ENCODE data around the gene SLTM.
"Not testable (repeated sequence)": the region's sequence is repeated elsewhere in the genome, so short reads cannot be mapped to it uniquely, and the experiment has no call there.

Gene SLTM

DNA sequence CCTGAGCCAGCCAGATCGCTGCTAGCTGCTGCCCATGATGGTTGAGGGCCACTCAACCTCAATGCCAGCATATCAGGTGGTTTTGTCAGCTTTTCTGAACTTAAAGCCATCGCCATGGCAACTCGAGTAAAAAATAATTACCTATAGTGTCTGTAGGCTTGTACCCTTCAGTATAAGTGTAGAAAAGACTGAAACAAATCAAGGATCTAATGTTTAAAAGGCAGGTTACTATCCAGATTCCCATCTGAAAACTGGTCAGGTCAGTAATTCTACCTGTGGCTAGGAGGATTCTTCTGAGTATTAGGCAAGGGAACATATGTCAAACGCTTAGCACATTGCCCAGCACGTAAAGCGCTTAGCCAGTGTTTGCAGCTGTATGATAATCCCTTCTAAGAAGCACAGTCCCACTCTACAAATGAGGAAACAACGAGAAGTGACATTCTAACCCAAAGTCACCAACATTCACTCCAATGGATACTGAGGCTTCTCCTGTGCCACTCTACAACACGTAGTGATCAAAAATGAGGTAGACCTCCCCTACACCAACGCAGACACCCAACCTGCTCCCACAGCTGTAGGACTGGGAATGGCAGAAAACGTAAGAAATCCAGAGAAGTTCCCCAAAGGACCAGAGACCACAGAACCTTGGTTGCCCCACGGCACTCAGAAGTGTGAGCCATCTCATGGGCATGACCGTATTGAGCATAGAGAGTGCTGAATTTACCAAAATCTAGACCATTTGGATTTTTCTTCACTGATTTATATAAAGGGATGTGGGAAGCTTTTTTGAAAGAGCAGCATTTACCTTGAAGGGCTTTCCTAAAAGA, 55.3 kb downstream of the SLTM start:
- in situ Hi-C loops (cut with HindIII; ENCODE audit: low sequenced_read_pairs) = no loop called here

DNA sequence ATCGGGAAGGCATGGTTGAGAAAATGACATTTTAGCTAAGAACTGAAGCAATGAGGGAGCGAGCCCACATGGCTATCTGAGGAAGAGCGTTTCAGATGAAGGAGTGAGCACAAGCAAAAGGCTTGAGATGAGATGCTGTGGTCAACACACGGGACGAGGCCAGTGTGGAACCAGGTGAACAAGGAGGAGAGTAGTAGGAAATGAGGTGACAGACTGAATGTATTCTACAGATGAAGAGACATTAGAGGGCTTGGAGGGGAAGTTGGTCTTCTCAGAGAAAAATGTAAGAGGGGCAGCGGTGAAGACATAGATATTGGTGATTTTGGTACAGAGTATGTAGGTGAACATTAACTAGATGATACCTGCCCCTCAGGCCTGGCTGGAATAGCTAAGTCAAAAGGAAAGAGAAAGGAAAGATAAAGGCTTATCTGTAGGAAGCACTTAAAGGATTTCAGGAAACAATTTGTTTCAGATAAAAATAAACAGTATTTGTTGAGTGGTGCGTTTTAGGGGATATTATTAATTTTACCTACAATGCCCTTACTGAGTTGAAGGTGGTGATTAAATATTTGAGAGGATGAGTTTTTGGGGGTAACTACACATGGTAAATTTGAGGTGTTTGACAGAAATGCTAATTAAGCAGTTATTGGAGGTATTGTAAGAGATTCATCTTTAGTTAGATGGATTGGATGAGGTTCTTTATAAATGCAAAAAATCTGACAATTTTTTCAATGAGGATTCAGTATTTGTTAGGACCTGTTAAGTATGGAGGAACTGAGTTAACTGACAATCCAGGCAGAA, 57.0 kb downstream of the SLTM start:
- in situ Hi-C loops (cut with HindIII; ENCODE audit: low sequenced_read_pairs) = no loop called here

DNA sequence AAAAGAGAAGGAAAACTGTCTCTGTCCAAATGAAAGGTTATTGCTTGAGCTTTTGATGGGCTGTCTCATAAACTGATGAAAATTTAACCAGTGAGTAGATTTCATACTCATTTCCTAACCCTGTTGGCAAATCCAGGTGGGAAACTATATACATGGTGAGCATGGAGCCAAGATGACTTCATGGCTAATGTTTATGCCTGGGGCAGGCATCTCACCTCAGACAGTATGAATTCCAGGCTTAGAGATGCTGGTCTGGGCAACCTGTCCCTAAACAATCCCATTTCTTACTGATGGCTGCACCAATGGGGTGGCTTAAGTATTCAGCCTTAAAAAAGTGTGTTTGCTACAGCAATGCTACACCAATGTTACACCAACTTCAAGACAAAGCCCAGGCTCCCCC, 58.1 kb downstream of the SLTM start:
- in situ Hi-C loops (cut with HindIII; ENCODE audit: low sequenced_read_pairs) = no loop called here

DNA sequence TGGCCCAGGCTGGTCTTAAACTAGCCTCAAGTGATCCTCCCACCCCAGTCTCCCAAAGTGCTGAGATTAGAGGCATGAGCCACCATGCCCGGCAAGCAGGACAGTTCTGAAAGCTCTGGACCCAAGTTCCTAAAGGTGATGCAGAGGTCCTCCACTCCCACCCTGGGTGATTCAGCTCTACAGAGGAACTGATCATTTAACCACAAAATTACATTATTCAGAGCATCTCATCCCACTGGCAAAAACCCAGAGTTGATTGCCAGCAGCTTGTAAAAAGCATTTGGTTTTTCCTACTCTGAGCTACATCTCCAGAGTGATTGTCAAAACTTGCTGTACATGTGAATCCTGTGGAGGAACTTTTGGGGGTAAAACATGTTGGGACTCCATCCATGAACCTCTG, 60.2 kb downstream of the SLTM start:
- in situ Hi-C loops (cut with HindIII; ENCODE audit: low sequenced_read_pairs) = no loop called here

DNA sequence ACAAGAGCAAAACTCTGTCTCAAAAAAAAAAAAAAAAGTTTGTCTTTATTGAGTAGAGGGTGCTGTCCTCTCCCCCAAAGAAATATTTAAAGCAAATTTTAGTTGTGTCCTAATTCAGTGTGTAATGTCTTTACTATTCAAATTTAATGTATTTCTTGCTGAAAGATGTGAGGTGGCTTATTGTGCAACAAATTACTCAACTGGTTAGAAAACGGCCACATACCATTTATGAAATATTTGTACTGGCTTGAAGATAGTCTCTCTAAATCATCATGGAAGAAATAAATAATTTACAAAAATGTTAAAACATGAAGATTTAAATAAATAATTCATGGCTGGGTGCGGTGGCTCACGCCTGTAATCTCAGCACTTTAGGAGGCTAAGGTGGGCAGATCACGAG, 63.0 kb downstream of the SLTM start:
- in situ Hi-C loops (cut with HindIII; ENCODE audit: low sequenced_read_pairs) = no loop called here

DNA sequence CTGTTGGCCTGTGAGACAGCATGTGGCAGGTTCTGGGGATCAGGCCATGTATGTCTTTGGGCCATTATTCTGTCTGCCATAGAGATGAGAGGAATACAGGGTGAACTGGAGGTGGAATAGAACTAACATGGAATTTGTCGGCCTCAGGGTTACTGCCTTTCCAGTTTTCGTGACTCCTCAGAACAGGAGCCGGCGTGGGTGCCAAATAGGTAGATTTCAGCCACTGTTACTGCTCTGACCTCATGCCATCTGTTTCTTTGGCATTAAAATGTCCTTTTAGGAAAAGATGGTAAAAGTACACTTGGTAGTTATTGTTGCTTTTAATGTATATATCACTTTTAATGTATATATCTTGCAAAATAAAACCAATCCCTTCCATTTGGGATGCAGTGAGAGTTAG, 65.6 kb downstream of the SLTM start:
- in situ Hi-C loops (cut with HindIII; ENCODE audit: low sequenced_read_pairs) = no loop called here

DNA sequence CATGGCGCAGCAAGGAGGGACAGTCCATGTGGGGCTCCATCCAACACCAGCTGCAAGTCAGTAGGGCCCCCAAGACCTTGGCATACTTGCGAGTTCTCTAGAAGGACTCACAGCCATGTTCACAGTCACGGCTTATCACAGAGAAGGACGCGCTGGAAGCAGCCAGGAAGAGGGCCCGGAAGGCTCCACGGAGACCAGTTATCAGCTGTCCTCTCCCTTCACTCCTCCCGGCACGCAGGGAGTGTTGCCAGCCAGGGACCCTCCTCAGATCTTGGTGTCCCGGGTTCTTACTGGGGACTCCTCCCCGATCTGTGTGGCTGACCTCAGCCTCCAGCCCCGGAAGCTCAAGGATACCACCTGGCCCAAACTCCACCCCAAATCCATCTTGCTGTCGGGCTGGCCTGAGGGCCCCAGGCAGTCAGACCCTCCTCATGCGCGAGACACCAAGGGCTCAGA, 68.0 kb downstream of the SLTM start:
- in situ Hi-C loops (cut with HindIII; ENCODE audit: low sequenced_read_pairs) = no loop called here

DNA sequence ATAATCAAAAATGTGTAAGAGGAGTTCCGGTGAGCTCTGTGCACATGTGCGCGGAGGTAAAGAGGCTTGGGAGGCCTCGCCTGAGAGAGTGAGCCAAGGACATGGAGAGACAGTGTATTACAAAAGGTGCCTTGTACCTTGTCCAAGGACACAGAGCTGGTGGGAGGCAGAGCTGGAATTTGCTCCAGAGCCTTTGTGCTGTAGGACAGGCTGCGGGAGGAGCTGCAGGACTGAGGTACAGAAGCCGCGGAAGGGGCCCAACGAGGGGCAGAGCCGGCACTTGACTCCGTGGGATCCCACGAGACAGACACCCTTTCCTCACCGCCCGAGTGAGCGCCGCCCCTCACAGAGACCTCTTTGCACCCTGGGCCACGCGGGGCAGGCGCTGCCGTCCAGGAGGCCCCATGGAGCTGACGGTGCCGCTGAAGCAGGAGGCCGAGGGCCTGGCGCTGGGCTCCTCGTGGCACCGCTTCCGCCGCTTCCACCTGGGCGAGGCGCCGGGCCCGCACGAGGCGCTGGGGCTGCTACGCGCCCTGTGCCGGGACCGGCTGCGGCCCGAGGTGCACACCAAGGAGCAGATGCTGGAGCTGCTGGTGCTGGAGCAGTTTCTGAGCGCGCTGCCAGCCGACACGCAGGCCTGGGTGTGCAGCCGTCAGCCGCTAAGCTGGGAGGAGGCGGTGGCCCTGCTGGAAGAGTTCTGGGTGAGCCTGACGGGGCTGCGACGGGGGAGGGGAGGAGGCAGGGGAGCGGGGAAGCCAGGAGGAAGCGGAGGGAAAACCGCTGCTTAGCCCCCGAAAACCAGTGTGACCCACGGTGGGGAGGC, 68.7 kb downstream of the SLTM start:
- in situ Hi-C loops (cut with HindIII; ENCODE audit: low sequenced_read_pairs) = no loop called here

DNA sequence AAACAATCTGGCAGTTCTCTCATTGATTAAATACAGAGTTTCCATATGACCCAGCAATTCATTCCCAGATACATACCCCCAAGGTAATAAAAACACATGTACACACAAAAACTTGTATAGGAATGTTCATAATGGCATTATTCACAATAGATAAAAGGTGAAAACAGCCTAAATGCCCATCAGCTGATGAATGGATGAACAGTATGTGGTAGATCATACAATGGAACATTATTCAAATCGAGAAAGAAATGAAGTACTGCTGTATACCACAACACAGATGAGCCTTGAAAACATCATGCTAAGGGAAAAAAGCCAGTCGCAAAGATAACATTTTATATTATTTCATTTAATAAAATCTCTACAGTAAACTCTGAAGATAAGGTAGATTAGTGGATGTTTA, 71.2 kb downstream of the SLTM start:
- in situ Hi-C loops (cut with HindIII; ENCODE audit: low sequenced_read_pairs) = no loop called here

DNA sequence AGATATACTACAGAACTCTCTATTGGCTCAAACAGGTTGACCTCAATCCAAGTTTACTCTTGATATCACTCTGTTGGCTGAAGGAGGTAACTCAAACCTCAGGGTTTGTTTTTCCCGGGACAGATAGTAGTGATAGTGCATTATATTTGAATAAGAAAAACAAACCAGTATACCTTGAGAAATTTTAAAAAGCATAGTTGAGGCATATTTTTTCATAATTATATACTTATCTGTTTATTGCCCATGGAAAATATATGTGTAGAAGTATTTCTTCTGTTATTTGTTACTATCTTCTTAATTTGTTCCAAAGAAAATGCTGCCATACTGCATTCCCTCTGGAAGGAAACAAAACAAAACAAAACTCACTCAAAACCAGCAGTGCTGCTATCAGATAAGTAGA, 76.9 kb downstream of the SLTM start:
- in situ Hi-C loops (cut with HindIII; ENCODE audit: low sequenced_read_pairs) = not testable (repeated sequence)

DNA sequence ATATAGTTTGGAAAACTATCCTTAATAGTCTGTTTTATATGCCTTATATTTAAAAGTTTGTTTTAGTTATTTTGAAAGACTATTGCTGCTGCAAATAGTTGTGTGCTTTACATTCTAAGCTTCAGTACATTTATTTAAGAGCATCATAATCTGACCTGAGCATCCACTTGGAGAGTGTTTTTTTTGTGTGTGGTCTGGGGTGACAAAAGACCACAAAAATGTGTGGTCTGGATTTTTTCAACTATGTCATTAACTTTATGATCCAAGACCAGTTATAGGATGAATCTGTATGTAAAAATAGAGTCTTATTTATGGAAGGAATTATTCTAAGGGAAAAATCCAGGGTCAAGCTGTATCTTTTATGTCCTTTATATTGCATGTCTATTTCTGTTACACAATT, 77.4 kb downstream of the SLTM start:
- in situ Hi-C loops (cut with HindIII; ENCODE audit: low sequenced_read_pairs) = no loop called here

DNA sequence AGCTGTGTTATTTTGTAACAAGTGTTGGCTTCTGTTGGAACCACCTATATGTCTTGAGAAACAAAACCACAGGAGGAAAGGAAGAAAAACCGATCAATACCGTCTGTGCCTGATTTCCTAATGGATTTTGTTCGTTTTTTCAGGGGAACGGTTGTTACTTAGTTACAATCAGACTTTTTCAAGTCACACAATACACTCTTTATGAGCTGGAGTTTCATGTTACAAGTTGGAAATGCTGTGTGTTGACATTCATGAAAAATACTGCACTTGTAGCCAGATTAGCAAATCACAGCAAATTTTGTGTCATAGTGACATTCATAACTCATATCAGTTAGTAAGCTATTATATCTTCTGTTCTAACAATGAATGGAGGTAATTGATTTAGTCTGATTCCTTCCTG, 78.9 kb downstream of the SLTM start:
- in situ Hi-C loops (cut with HindIII; ENCODE audit: low sequenced_read_pairs) = no loop called here

DNA sequence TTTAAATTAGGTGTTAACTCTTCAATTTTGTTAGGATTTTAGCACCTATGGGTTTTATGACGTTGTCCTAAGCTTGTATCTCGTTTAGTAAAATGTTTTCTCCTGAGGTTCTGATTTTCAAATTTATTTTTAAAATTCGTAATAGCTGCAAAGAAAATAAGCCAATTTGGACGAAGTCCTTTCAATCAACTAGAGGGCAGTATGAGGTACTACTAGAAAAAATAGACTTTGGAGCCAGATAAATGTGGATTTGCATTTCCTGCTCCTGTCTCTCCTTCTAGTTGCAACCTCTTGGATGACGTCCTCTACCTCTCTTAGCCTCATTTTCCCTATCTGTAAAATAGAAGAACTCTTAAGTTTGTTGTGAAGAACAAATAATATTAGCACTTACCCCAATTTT, 81.1 kb downstream of the SLTM start:
- in situ Hi-C loops (cut with HindIII; ENCODE audit: low sequenced_read_pairs) = no loop called here

DNA sequence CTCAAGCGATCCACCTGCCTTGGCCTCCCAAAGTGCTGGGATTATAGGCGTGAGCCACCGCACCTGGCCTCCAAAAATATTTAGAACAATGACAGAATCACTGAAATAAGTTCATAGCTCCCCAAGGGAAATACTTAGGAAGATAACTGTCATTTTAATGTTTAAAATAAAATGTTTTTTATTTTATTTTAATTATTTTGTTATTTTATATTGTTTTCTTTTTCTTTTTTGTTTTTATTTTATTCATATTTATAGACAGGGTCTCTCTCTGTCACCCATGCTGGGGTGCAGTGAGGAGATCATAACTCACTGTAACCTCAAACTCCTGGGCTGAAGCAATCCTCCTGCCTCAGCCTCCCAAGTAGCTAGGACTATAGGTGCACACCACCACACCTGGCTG, 82.3 kb downstream of the SLTM start:
- in situ Hi-C loops (cut with HindIII; ENCODE audit: low sequenced_read_pairs) = not testable (repeated sequence)

DNA sequence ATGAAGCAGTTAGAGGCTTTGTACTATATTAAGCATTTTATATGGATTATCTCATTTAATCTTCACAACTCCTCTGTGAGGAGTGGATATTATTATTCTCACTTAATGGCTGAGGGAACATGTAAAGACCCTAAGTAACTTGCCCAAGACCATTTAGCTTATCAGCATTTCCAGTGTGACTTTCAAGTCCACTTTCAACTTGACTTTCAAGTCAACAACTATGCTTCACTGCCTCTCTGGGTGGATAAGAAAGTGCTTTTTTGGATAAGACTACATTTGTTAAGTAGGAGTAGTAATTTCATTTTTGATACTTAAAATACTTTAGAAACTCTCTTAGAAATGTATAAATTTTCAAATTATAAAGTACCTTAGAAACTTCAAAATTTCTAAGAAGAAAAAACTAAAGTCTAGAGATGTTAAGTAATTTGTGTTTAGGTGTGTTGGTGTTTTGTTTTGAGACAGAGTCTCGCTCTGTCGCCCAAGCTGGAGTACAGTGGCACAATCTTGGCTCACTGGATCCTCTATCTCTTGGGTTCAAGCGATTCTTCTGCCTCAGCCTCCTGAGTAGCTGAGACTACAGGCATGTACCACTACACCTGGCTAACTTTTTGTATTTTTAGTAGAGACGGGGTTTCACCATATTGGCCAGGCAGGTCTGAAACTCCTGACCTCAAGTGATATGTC, 90.6 kb downstream of the SLTM start:
- in situ Hi-C loops (cut with HindIII; ENCODE audit: low sequenced_read_pairs) = no loop called here

DNA sequence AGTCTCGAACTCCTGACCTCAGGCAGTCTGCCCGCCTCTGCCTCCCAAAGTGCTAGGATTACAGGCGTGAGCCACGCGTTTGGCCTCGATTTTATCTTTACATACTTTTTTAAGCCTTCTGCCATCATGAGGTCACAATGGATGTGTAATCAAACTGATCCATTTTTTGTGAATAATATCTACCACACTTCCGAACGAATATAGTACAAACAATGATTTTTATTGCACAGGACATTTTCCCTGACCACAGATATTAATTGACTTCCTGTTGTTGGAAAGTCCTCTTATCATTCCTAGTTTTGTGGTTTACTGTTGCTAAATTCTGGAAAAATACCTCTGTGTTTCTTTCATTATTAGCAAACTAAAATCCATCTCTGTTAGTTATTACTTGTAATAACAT, 93.4 kb downstream of the SLTM start:
- in situ Hi-C loops (cut with HindIII; ENCODE audit: low sequenced_read_pairs) = no loop called here

DNA sequence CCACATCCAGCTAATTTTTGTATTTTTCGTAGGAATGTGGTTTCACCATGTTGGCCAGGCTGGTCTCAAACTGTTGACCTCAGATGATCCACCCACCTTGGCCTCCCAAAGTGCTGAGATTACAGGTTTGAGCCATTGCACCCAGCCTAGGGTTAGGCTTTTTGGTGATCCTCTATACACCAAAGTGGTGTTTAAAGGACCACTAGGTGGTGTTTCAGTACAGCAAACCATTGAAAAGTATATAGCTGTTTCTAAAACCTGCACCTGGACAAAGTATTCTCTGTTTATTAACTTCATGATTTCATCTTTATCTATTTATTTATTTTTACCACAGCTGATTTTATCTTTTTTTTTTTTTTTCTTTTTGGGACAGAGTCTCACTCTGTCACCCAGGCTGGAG, 94.0 kb downstream of the SLTM start:
- in situ Hi-C loops (cut with HindIII; ENCODE audit: low sequenced_read_pairs) = no loop called here

DNA sequence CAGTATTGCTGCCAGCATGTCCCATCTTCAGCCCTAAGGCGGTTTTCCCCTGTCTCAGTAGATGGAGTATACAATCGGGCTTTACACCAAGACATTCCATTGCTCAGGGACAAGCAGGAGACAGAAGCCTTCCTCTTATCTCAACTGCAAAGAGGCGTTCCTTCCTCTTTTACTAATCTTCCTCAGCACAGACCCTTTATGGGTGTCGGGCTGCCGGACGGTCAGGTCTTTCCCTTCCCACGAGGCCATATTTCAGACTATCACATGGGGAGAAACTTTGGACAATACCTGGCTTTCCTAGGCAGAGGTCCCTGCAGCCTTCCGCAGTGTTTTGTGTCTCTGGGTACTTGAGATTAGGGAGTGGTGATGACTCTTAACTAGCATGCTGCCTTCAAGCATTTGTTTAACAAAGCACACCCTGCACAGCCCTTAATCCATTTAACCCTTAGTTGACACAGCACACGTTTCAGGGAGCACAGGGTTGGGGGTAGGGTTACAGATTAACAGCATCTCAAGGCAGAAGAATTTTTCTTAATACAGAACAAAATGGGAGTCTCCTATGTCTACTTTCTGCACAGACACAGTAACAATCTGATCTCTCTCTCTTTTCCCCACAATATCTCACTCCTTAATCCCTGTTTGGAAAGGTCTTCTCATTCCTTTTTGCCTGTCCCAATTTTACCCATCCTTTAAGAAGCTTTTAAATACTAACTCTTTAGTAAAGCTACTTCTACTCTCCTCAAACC, 99.6 kb downstream of the SLTM start:
- in situ Hi-C loops (cut with HindIII; ENCODE audit: low sequenced_read_pairs) = not testable (repeated sequence)

DNA sequence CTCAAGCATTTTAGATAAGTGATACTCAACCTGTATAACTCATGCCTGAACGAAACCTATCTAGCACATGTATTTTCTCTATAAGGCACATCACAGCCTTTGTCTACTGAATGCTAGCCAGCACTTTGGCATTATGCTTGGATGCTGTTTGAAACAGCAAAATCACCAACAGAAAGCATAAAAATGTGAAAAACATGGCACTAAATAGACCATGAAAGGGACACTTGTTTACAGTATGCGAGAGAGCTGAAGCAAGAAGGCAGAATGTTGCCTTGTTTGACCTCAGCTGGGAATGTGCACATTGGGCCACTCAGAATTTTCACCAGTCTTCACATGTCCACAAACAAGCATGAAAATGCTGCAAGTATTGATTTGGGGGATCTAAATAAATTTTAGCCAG, 102.9 kb downstream of the SLTM start:
- in situ Hi-C loops (cut with HindIII; ENCODE audit: low sequenced_read_pairs) = no loop called here

Measured in DLD1 (cell line).